Fibroblast of lung (primary cell): ENCODE results near the gene TSSC4. TPM values are rescaled to one million over a fixed set of nuclear protein-coding genes. Genes with fewer than 3 reads are reported as not detected.

Experiments used
- DNase-seq, 2 donors: peaks; one replicate each; pipeline versions ENCODE4 v3.0.0 to v3.0.0-alpha.2; 2010; ENCODE audit warnings: low read depth in 2 of 2
- H2AFZ ChIP-seq: 2 replicates; pipeline ENCODE4 v1.5.1; 2012; ENCODE audit warnings: low read length, control low read depth, inconsistent platforms
- H3K27ac ChIP-seq: 2 replicates; pipeline ENCODE4 v1.5.1; 2011; ENCODE audit warnings: low read length, control low read depth; ENCODE audit not compliant: insufficient read depth
- H3K27me3 ChIP-seq: 2 replicates; pipeline ENCODE4 v1.5.1; 2011; ENCODE audit warnings: mild to moderate bottlenecking, low read length; ENCODE audit not compliant: control insufficient read depth, insufficient read depth
- H3K36me3 ChIP-seq: 2 replicates; pipeline ENCODE4 v1.5.1; 2011; ENCODE audit warnings: low read length; ENCODE audit not compliant: control insufficient read depth, insufficient read depth
- H3K4me1 ChIP-seq: 2 replicates; pipeline ENCODE4 v1.5.1; 2011; ENCODE audit warnings: low read length; ENCODE audit not compliant: control insufficient read depth, insufficient read depth; ENCODE audit errors: extremely low read depth
- H3K4me2 ChIP-seq: 2 replicates; pipeline ENCODE4 v1.5.1; 2011; ENCODE audit warnings: low read length, control low read depth; ENCODE audit not compliant: insufficient read depth; ENCODE audit errors: extremely low read depth
- H3K4me3 ChIP-seq, 4 experiments: fragments of 200-600 bp in 1 of 4; sonication (generic) in 1 of 4; replicated peaks in 1 of 4; 2 replicates each; pipeline ENCODE4 v1.5.1; 2011 to 2016; ENCODE audit warnings: low read length in 4 of 4, low read depth in 3 of 4, mild to moderate bottlenecking in 3 of 4, control low read depth in 2 of 4, inconsistent platforms in 1 of 4, mixed read lengths in 1 of 4; ENCODE audit not compliant: insufficient read depth in 1 of 4; ENCODE audit errors: control extremely low read depth in 1 of 4
- H3K79me2 ChIP-seq: 2 replicates; pipeline ENCODE4 v1.5.1; 2012; ENCODE audit warnings: mild to moderate bottlenecking, low read length, inconsistent platforms; ENCODE audit not compliant: control insufficient read depth, insufficient read depth
- H3K9ac ChIP-seq: 2 replicates; pipeline ENCODE4 v1.5.1; 2011; ENCODE audit warnings: mild to moderate bottlenecking, low read length, control low read depth; ENCODE audit not compliant: insufficient read depth
- H3K9me3 ChIP-seq: 2 replicates; pipeline ENCODE4 v1.5.1; 2012; ENCODE audit warnings: low read depth, low read length; ENCODE audit not compliant: control insufficient read depth, insufficient read depth
- H4K20me1 ChIP-seq: 2 replicates; pipeline ENCODE4 v1.5.1; 2011; ENCODE audit warnings: low read length; ENCODE audit not compliant: control insufficient read depth, insufficient read depth; ENCODE audit errors: extremely low read depth
- EZH2 ChIP-seq: IDR thresholded peaks from 2 replicates; pipeline ENCODE4 v1.5.1; 2012; ENCODE audit warnings: low read length, control low read depth, mild to moderate bottlenecking; ENCODE audit errors: missing control alignments
- polyA plus RNA-seq, 2 donors: library from polyadenylated mRNA; depleted of rRNA in 1 of 2; stranded (reverse) in 1 of 2; unstranded in 1 of 2; fragments of >200 nt; gene quantifications; 2 replicates each; pipeline ENCODE4 v1.2.1, GENCODE V29; 2011 to 2012; ENCODE audit warnings: missing spikeins in 1 of 2
- total RNA-seq: library from RNA; depleted of rRNA; stranded (reverse); fragments of >200 nt; gene quantifications from 2 replicates; pipeline ENCODE4 v1.2.1, GENCODE V29; 2014
- TF ChIP-seq, protein P1 (sequence below), 2 donors: IDR thresholded peaks in 1 of 2; conservative IDR thresholded peaks in 1 of 2; 1 replicate in 1 of 2; 2 replicates in 1 of 2; pipeline ENCODE4 v1.5.1; 2011 to 2012; ENCODE audit warnings: low read length in 2 of 2, control low read depth in 1 of 2, inconsistent platforms in 1 of 2, low read depth in 1 of 2, mild to moderate bottlenecking in 1 of 2

The TSSC4 gene
- total and polyA plus RNA-seq, 2 donors (not counting 1 experiment from before 2014, with no cell fraction given): 8.8 to 48.7 TPM

DNA sequence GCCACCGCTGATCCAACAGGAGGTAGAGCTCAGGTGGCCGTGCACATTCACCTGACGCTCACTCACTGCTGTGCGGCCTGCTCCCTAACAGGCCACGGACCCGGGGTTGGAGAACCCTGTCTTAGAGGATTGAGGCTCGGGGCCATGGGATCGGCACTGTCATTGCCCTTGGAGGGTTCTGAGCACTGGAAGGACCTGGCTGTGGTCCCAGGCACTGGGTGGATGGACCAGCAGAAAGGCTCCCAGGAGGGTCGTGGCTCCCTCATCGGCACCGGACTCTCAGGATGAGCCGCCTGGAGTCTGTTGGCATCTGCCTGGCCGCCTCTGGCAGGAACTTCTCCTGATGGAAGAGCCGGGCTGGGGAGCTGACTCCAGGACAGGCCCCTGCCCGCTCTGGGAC is 50.8 kb downstream of the TSSC4 start:
- Histone ChIP-seq H2AFZ (no peak overlapping the region), H3K36me3 (no peaks in the 10 kb centered on the region), H3K4me2 (no peak overlapping the region), H3K27me3 (no peaks in the 10 kb centered on the region), H3K4me3 (no peak overlapping the region), H3K4me1 (no peaks in the 10 kb centered on the region), H3K9ac (no peak overlapping the region), H3K27ac (no peak overlapping the region), H3K9me3 (no peaks in the 10 kb centered on the region), H4K20me1 (no peaks in the 10 kb centered on the region), H3K79me2 (no peaks in the 10 kb centered on the region)
- DNase-seq: no peak
- TF ChIP-seq, protein P1, sequence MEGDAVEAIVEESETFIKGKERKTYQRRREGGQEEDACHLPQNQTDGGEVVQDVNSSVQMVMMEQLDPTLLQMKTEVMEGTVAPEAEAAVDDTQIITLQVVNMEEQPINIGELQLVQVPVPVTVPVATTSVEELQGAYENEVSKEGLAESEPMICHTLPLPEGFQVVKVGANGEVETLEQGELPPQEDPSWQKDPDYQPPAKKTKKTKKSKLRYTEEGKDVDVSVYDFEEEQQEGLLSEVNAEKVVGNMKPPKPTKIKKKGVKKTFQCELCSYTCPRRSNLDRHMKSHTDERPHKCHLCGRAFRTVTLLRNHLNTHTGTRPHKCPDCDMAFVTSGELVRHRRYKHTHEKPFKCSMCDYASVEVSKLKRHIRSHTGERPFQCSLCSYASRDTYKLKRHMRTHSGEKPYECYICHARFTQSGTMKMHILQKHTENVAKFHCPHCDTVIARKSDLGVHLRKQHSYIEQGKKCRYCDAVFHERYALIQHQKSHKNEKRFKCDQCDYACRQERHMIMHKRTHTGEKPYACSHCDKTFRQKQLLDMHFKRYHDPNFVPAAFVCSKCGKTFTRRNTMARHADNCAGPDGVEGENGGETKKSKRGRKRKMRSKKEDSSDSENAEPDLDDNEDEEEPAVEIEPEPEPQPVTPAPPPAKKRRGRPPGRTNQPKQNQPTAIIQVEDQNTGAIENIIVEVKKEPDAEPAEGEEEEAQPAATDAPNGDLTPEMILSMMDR (conservative IDR thresholded peaks at IDR 0.05 in 1 of 2, IDR thresholded peaks at IDR 0.05 in 1 of 2; ENCODE audit: low read depth in 1 of 2, low read length in 2 of 2): no peak

DNA sequence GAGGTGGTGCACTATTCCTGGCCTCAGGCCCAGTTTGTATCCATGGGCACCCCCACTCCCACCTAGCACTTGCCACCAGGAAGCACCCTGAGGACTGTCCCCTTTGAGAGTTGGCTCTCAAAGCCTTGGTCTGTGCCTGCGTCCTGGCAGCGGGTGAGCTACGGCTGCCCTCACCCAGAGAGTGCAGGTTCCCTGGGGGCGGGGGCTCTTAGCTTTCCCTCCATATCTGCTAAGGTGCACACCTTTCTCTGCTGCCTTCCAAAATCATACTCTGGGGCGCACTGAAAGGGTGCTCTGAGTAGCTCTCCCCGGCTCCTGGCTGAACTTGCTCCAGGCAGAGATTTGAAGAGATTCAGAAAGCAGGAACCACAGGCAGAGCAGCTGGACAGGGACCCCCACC is 51.4 kb downstream of the TSSC4 start:
- Histone ChIP-seq H3K4me2 (no peak overlapping the region), H3K4me3 (no peak overlapping the region), H3K36me3 (no peaks in the 10 kb centered on the region), H2AFZ (no peak overlapping the region), H3K79me2 (no peaks in the 10 kb centered on the region), H3K9ac (no peak overlapping the region), H4K20me1 (no peaks in the 10 kb centered on the region), H3K27ac (no peak overlapping the region), H3K4me1 (no peaks in the 10 kb centered on the region), H3K27me3 (no peaks in the 10 kb centered on the region), H3K9me3 (no peaks in the 10 kb centered on the region)
- no peak for DNase-seq
- TF ChIP-seq, protein P1 (conservative IDR thresholded peaks at IDR 0.05 in 1 of 2, IDR thresholded peaks at IDR 0.05 in 1 of 2; ENCODE audit: low read depth in 1 of 2, low read length in 2 of 2): no peak
- TF ChIP-seq EZH2: no peak

DNA sequence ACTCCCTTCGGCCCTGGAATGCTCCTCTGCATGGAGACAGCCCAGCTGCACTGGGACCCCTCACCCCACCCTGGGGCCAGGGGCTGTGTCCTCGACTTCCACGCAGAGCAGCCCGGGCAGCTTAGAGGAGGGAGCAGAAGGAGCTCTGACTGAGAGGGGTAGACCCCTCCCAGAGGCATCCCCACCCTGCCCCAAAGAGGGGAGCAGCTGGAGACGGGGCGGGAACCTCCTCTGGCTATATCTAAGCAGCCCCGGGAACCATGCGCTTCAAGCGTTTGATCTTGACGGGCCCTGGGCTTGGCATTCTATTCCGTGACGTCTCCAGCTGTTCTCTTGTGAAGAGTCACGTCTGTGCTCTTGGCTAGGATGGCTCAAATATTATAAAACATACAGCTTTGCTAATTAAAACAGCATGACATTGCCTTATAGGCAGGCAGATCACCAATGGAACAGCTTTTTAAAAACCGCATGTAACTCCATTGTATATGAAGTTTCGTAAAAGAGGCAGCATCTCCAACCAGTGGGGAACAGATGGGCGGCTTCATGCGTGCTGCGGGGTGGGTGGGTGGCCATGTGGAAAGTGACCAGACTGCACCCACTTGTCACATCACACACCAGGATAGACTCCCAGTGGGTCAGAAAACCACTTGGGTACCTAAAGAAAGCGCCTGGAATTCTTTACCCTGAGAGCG is 51.9 kb downstream of the TSSC4 start:
- peak in 1 of 2 donors; percentile 12 for DNase-seq
- H3K9me3 ChIP-seq: no peaks in the 10 kb centered on the region
- no peak for TF ChIP-seq EZH2
- TF ChIP-seq, protein P1 (conservative IDR thresholded peaks at IDR 0.05 in 1 of 2, IDR thresholded peaks at IDR 0.05 in 1 of 2; ENCODE audit: low read depth in 1 of 2, low read length in 2 of 2): no peak
- H3K36me3 ChIP-seq: no peaks in the 10 kb centered on the region
- H3K9ac ChIP-seq: no peak overlapping the region
- no peaks in the 10 kb centered on the region for H3K79me2 ChIP-seq
- no peak overlapping the region for H2AFZ ChIP-seq
- H3K27ac ChIP-seq: no peak overlapping the region
- no peaks in the 10 kb centered on the region for H3K27me3 ChIP-seq
- no peak overlapping the region for H3K4me2 ChIP-seq
- H4K20me1 ChIP-seq: no peaks in the 10 kb centered on the region
- H3K4me3 ChIP-seq: no peak overlapping the region
- H3K4me1 ChIP-seq: no peaks in the 10 kb centered on the region
